BLaER1 (cell line): ENCODE data around the gene ZNF428.
A peak's percentile ranks its signal among the peaks of the same experiment; 100 is the strongest.

Experiments used
- H3K27ac ChIP-seq: shearing (Covaris generic); formaldehyde crosslinking; 2 replicates; pipeline ENCODE4 v1.8.1; 2022
- H3K27me3 ChIP-seq: shearing (Covaris generic); formaldehyde crosslinking; 2 replicates; pipeline ENCODE4 v1.8.1; 2022
- H3K36me3 ChIP-seq: shearing (Covaris generic); formaldehyde crosslinking; 2 replicates; pipeline ENCODE4 v1.8.1; 2022
- H3K4me1 ChIP-seq: shearing (Covaris generic); formaldehyde crosslinking; 2 replicates; pipeline ENCODE4 v1.8.1; 2022
- H3K4me2 ChIP-seq: shearing (Covaris generic); formaldehyde crosslinking; 2 replicates; pipeline ENCODE4 v1.8.1; 2022
- H3K4me3 ChIP-seq: shearing (Covaris generic); formaldehyde crosslinking; 2 replicates; pipeline ENCODE4 v1.8.1; 2022
- H3K9ac ChIP-seq: shearing (Covaris generic); formaldehyde crosslinking; 2 replicates; pipeline ENCODE4 v1.8.1; 2022
- H3K9me3 ChIP-seq: shearing (Covaris generic); formaldehyde crosslinking; 2 replicates; pipeline ENCODE4 v1.8.1; 2022
- H4K20me1 ChIP-seq: shearing (Covaris generic); formaldehyde crosslinking; 2 replicates; pipeline ENCODE4 v1.8.1; 2022
- Cebpa-rat ChIP-seq: shearing (Covaris generic); IDR thresholded peaks from 2 replicates; pipeline ENCODE4 v1.8.1; 2022

Gene ZNF428, protein sequence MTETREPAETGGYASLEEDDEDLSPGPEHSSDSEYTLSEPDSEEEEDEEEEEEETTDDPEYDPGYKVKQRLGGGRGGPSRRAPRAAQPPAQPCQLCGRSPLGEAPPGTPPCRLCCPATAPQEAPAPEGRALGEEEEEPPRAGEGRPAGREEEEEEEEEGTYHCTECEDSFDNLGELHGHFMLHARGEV

DNA sequence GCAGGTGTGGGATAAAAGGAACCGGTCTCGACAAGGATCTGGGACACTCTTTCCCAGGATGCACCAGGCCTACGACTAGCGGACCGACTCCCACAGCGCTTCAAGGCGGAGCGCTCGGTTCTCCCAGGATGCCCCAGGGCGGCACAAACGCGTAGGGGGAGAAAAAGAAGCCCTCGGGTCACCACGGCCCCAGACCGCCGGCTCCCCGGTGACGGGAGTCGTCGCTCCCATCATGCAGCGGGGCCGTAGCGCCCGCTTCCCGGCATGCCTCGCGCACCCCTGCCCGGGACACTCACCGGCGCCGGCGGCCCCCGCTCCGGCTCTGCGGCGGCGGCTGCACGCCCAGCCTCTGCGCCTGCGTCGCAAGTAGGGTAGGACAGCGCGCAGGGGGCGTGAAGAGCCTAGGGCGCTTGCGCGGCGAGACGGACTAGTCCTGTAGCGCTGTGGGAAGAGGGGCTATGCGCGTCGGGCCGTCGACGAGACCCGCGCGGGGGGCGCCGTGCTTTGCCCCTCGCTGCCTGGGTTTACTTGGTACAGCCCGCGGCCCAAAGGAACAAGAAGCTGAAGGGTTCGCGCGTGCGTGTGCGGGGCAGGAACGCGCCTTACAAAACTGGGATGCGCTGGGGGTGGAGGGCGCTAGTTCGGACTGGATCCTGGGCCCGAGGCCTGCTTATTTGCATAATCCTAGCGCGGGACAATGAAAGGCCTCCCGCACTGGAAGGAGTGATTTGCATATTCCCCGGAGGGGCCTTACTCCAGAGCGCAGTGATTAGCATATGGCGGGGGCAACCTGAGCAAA, at the start of gene ZNF428:
TSS of gene ZNF428 (minus strand) at position 368 of the 799 bp plus-strand sequence. CDS start 5,325 bp downstream, outside the sequence.
- TF ChIP-seq Cebpa-rat = no peak
- H3K9ac ChIP-seq = peak within 1 kb of the TSS; percentile 96
- peaks cover 29% of the 10 kb centered on the region for H4K20me1 ChIP-seq
- H3K4me1 ChIP-seq = peaks cover 55% of the 10 kb centered on the region
- no peaks in the 10 kb centered on the region for H3K27me3 ChIP-seq
- peaks cover 21% of the 10 kb centered on the region for H3K36me3 ChIP-seq
- peak within 1 kb of the TSS; percentile 94 for H3K4me2 ChIP-seq
- peak within 1 kb of the TSS; percentile 98 for H3K27ac ChIP-seq
- H3K9me3 ChIP-seq = no peaks in the 10 kb centered on the region
- peak within 1 kb of the TSS; percentile 81 for H3K4me3 ChIP-seq

DNA sequence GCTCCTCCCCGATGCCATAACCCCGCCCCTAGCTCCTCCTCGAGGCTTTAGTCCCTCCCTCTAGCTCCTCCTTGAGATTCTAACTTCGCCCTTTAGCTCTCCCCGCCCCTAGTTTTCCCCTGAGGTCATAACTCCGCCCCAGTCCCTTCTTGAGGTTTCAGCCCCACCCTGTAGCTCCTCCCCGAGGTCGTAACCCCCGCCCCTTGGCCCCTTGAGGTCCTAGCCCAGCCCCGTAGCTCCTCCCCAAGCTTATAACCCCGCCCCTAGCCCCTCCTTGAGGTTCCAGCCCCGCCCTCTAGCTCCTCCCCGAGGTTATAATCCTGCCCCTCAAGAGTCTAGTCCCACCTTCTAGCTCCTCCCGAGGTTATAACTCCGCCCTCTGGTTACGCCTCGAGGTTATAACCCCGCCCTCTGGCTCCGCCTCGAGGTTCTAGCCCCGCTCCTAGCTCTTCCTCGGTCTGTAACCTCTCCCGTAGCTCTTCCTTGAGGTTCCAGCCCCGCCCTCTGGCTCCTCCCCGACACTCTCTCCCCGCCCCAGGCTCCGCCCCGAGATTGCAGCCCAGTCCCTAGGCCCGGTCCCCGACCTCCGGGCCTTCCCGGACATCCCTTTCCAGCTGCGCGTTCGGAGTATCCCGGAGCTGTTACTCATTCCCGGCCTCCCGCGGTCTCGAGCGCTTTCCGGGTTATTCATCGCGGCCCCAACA, 49.1 kb upstream of the ZNF428 start:
- Histone ChIP-seq H3K9me3 (no peaks in the 10 kb centered on the region), H3K27ac (peak overlapping the region; percentile 80), H3K4me2 (peak overlapping the region; percentile 93), H3K9ac (peak overlapping the region; percentile 80), H3K4me3 (peak overlapping the region; percentile 77), H4K20me1 (peaks cover 8% of the 10 kb centered on the region; the same call in 1 of the 2 replicates), H3K36me3 (peaks cover 28% of the 10 kb centered on the region), H3K27me3 (no peaks in the 10 kb centered on the region), H3K4me1 (peaks cover 54% of the 10 kb centered on the region)
- no peak for TF ChIP-seq Cebpa-rat

DNA sequence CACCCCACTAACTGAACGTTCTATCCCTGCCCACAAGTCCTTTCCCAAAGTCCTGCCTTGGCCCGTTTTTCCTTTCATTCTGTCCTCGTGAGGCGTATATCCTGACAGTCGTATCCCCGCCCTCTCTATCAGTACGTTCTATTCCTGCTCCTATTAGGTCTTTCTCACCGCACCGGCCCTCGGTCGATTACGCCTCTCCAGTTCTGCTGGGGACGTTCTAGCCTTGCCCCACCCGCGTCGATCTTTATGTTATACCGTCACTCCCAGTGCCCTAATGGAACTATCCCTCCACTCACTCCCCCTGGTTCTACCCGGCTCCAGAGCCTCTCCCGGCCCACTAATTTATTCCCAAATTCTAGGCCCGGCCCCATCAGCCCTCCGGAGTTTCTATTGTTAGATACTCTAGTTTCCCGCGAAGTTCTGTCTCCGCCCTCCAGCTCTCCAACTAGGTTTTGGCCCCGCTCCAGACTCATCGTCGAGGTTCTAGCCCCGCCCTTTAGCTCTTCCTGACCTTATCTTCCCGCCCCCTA, 48.5 kb upstream of the ZNF428 start:
- H3K27ac ChIP-seq = peak overlapping the region; percentile 90
- peak overlapping the region; percentile 87 for H3K9ac ChIP-seq
- H3K9me3 ChIP-seq = no peaks in the 10 kb centered on the region

DNA sequence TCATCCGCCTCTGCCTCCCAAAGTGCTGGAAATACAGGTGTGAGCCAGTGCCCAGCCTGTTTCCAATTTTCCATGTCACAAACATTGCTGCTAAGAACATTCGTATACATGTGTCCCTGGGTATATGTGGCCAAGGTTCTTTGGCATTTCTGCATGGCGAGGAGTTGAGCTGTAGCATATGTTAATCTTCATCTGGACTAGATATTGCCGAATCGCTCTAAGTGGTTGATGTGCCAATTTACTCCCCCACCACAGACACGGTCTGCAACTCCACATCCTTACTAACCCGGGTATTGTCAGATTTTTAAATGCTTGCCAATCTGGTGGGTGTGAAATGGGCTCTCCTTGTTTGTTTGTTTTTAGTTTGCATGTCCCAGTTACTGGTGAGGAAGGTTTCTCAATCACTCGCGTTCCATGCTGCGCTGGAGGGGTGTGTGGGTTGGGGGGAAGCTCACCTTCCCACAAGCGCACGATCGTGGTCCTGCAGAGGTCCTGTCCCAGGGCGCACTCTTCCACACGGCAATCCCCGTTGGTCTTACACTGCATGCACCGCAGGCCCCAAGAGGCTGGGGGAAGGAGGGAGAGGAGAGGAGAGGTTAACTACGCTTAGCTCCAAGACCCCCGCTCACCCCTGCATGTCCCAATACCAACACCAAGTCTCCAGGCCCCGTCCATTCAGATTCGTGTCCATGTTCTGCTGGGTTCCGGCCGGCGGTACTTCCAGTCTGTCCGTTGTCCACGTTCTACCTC, 47.9 kb upstream of the ZNF428 start:
- TF ChIP-seq Cebpa-rat = no peak
- H3K4me2 ChIP-seq = peak overlapping the region; percentile 96
- peak overlapping the region; percentile 90 for H3K27ac ChIP-seq
- no peaks in the 10 kb centered on the region for H3K9me3 ChIP-seq
- H4K20me1 ChIP-seq = peaks cover 8% of the 10 kb centered on the region; the same call in 1 of the 2 replicates
- H3K36me3 ChIP-seq = peaks cover 41% of the 10 kb centered on the region
- H3K4me3 ChIP-seq = peak overlapping the region; percentile 69
- H3K4me1 ChIP-seq = peaks cover 64% of the 10 kb centered on the region
- no peaks in the 10 kb centered on the region for H3K27me3 ChIP-seq
- peak overlapping the region; percentile 87 for H3K9ac ChIP-seq

More for the DNA sequence above, 48.5 kb upstream of the ZNF428 start:
- Histone ChIP-seq H3K27me3 (no peaks in the 10 kb centered on the region), H3K4me3 (peak overlapping the region; percentile 69), H3K4me2 (peak overlapping the region; percentile 96), H3K36me3 (peaks cover 35% of the 10 kb centered on the region), H3K4me1 (peaks cover 60% of the 10 kb centered on the region), H4K20me1 (peaks cover 8% of the 10 kb centered on the region; the same call in 1 of the 2 replicates)
- no peak for TF ChIP-seq Cebpa-rat

DNA sequence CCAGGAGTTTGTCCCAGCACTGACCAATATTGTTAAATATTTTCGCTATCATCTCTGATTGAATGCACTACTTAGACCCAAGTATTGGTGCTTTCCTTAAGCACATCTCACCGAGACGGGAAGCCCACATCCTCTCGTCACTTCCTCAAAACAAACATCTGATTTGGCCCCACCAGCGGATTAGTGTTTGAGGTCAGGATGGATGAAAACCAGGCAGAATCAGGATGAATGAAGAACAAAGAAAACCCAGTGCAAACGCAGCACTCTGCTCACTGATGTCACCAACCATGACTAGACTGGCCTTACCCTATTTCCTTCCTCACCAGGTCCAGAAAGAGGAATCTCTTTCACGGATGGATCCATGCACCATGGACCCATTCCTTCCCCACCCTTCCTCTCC, 44.6 kb upstream of the ZNF428 start:
- Histone ChIP-seq H3K4me2 (peak overlapping the region; percentile 89), H3K4me1 (peaks cover 51% of the 10 kb centered on the region), H4K20me1 (peaks cover 8% of the 10 kb centered on the region; the same call in 1 of the 2 replicates), H3K27ac (peak overlapping the region; percentile 85), H3K9me3 (peaks cover 5% of the 10 kb centered on the region; the same call in 1 of the 2 replicates), H3K4me3 (peak overlapping the region; percentile 36), H3K27me3 (no peaks in the 10 kb centered on the region), H3K36me3 (peaks cover 74% of the 10 kb centered on the region), H3K9ac (peak overlapping the region; percentile 66; the same call in 1 of the 2 replicates)
- no peak for TF ChIP-seq Cebpa-rat

DNA sequence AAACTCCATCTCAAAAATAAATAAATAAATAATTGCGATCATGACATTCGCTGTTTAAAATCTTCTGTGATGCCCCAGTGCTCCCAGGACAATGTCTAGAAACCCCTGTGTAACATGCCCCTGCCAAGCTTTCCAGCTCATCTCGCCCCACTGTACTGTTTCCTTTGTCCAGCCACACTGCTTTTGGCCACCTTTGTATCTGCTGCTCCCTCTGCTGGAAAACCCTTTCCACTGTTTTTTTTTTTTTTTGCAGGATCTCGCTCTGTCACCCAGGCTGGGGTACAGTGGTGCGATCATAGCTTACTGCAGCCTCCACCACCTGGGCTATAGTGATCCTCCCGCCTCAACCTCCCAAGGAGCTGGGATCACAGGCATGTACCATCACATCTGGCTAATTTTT, 43.1 kb upstream of the ZNF428 start:
- Histone ChIP-seq H4K20me1 (peaks cover 3% of the 10 kb centered on the region; the same call in 1 of the 2 replicates), H3K9ac (no peak overlapping the region), H3K4me3 (no peak overlapping the region), H3K4me1 (peaks cover 46% of the 10 kb centered on the region), H3K27me3 (no peaks in the 10 kb centered on the region), H3K9me3 (peaks cover 5% of the 10 kb centered on the region; the same call in 1 of the 2 replicates), H3K4me2 (no peak overlapping the region), H3K36me3 (peaks cover 89% of the 10 kb centered on the region), H3K27ac (peak overlapping the region; percentile 85; the same call in 1 of the 2 replicates)
- no peak for TF ChIP-seq Cebpa-rat

DNA sequence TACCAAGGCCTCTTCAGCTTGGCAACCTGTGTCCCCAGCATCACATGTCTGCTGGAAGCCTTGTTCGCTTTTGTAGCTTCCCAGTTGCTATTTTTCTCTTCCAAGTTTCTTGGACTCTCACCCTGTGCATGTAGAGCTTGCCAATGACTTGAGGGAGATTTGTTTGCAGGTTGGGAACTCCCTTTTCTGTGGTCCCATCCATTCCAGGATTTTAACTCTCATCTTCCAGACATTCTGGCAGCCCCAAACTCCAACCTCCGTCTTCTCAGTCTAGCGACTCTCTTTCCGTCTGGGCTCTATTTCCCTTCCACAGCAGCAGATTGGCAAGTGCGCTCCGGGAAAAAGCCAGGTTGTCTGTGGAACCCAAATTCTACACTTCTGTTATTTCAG, 41.5 kb upstream of the ZNF428 start:
- peaks cover 34% of the 10 kb centered on the region for H3K4me1 ChIP-seq
- H3K27me3 ChIP-seq = no peaks in the 10 kb centered on the region
- H4K20me1 ChIP-seq = no peaks in the 10 kb centered on the region
- no peak for TF ChIP-seq Cebpa-rat
- peaks cover 92% of the 10 kb centered on the region for H3K36me3 ChIP-seq
- H3K27ac ChIP-seq = no peak overlapping the region
- H3K4me2 ChIP-seq = no peak overlapping the region
- H3K9me3 ChIP-seq = peaks cover 9% of the 10 kb centered on the region; the same call in 1 of the 2 replicates
- H3K4me3 ChIP-seq = no peak overlapping the region
- H3K9ac ChIP-seq = no peak overlapping the region

DNA sequence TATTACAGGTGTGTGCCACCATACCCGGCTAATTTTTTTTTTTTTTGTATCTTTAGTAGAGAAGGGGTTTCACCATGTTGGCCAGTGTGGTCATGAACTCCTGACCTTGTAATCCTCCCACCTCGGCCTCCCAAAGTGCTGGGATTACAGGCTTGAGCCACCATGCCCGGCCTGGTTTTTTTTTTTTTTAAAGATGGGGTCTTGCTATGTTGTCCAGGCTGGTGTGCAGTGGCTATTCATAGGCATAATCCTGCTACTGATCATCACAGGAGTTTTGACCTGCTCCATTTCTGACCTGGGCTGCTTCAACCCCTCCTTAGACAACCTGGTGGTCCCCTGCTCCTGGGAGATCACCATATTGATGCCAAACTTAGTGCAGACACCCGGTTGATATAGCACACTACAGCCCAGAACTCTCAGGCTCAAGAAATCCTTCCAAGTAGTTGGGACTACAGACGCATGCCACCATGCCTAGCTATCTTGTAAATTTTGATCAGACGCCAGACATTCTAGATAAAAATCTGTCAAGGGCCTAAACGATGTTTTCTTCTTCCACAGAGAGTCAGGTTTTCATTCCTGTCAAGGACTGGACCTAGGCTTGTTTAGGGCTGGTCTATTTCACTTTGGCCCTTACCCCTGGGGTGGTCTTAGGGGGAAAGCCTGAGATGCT, 41.0 kb upstream of the ZNF428 start:
- Histone ChIP-seq H3K27ac (no peak overlapping the region), H3K4me3 (no peak overlapping the region), H3K9me3 (peaks cover 9% of the 10 kb centered on the region; the same call in 1 of the 2 replicates), H3K4me2 (no peak overlapping the region), H3K9ac (no peak overlapping the region), H3K27me3 (no peaks in the 10 kb centered on the region), H3K4me1 (peaks cover 29% of the 10 kb centered on the region), H3K36me3 (peaks cover 92% of the 10 kb centered on the region), H4K20me1 (no peaks in the 10 kb centered on the region)
- no peak for TF ChIP-seq Cebpa-rat
